HepG2 (cell line): ENCODE measurements around the gene ZNF429.

Experiments used
- EP300 ChIP-seq, 3 experiments: sonication (generic) in 1 of 3; formaldehyde crosslinking in 1 of 3; IDR thresholded peaks; 2 replicates each; pipeline versions ENCODE4 v1.5.1 to v1.6.1; 2011 to 2020; ENCODE audit warnings: low read depth in 2 of 3, low read length in 2 of 3, borderline replicate concordance in 1 of 3, improper control_type of control experiment in 1 of 3, mild to moderate bottlenecking in 1 of 3, missing genetic modification reagents in 1 of 3, moderate library complexity in 1 of 3
- MED1 ChIP-seq: sonication (generic); formaldehyde crosslinking; IDR thresholded peaks from 2 replicates; pipeline ENCODE4 v1.4.0; 2020; ENCODE audit warnings: missing genetic modification reagents
- MXD3 ChIP-seq: IDR thresholded peaks from 2 replicates; pipeline ENCODE4 v1.6.1; 2016; ENCODE audit warnings: mild to moderate bottlenecking, missing biosample characterization, missing genetic modification reagents
- TRAFD1 ChIP-seq: sonication (generic); formaldehyde crosslinking; IDR thresholded peaks from 2 replicates; pipeline ENCODE4 v1.5.1; 2020; ENCODE audit warnings: missing genetic modification reagents, mild to moderate bottlenecking, borderline replicate concordance
- ZFP36 ChIP-seq: fragments of 150-350 bp; IDR thresholded peaks from 2 replicates; pipeline ENCODE4 v1.6.1; 2018; ENCODE audit warnings: borderline replicate concordance, low read length, low read depth; ENCODE audit not compliant: partially characterized antibody
- ZFY ChIP-seq: sonication (generic); formaldehyde crosslinking; IDR thresholded peaks from 2 replicates; pipeline ENCODE4 v1.4.0; 2020; ENCODE audit warnings: missing genetic modification reagents
- ZUFSP ChIP-seq: sonication (generic); formaldehyde crosslinking; IDR thresholded peaks from 2 replicates; pipeline ENCODE4 v1.9.0; 2021; ENCODE audit warnings: missing genetic modification reagents, mild to moderate bottlenecking, borderline replicate concordance
- TF ChIP-seq, protein P1 (sequence below): sonication (generic); formaldehyde crosslinking; IDR thresholded peaks from 2 replicates; pipeline ENCODE4 v1.5.0; 2020; ENCODE audit warnings: mild to moderate bottlenecking, missing genetic modification reagents, moderate library complexity
- TF ChIP-seq, protein P2 (sequence below): sonication (generic); formaldehyde crosslinking; IDR thresholded peaks from 2 replicates; pipeline ENCODE4 v1.8.1; 2023; ENCODE audit warnings: mild to moderate bottlenecking, missing genetic modification reagents
- TF ChIP-seq, protein P3 (sequence below): sonication (generic); formaldehyde crosslinking; IDR thresholded peaks from 2 replicates; pipeline ENCODE4 v1.4.0; 2020; ENCODE audit warnings: missing genetic modification reagents, borderline replicate concordance

GRCh38 chr19:21585281-21585890 lies 80.0 kb downstream of the ZNF429 start:
- TF ChIP-seq ZUFSP, result no peak
- no peak for TF ChIP-seq MED1 (CRISPR knock-in tag)
- TF ChIP-seq, protein P1, sequence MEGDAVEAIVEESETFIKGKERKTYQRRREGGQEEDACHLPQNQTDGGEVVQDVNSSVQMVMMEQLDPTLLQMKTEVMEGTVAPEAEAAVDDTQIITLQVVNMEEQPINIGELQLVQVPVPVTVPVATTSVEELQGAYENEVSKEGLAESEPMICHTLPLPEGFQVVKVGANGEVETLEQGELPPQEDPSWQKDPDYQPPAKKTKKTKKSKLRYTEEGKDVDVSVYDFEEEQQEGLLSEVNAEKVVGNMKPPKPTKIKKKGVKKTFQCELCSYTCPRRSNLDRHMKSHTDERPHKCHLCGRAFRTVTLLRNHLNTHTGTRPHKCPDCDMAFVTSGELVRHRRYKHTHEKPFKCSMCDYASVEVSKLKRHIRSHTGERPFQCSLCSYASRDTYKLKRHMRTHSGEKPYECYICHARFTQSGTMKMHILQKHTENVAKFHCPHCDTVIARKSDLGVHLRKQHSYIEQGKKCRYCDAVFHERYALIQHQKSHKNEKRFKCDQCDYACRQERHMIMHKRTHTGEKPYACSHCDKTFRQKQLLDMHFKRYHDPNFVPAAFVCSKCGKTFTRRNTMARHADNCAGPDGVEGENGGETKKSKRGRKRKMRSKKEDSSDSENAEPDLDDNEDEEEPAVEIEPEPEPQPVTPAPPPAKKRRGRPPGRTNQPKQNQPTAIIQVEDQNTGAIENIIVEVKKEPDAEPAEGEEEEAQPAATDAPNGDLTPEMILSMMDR (CRISPR knock-in tag), result no peak
- TF ChIP-seq, protein P2, sequence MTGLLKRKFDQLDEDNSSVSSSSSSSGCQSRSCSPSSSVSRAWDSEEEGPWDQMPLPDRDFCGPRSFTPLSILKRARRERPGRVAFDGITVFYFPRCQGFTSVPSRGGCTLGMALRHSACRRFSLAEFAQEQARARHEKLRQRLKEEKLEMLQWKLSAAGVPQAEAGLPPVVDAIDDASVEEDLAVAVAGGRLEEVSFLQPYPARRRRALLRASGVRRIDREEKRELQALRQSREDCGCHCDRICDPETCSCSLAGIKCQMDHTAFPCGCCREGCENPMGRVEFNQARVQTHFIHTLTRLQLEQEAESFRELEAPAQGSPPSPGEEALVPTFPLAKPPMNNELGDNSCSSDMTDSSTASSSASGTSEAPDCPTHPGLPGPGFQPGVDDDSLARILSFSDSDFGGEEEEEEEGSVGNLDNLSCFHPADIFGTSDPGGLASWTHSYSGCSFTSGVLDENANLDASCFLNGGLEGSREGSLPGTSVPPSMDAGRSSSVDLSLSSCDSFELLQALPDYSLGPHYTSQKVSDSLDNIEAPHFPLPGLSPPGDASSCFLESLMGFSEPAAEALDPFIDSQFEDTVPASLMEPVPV, result no peak
- TF ChIP-seq EP300 (IDR thresholded peaks at IDR 0.05; ENCODE audit: low read depth in 2 of 2, low read length in 2 of 2), result no peak
- TF ChIP-seq EP300 (CRISPR knock-in tag; IDR thresholded peaks at IDR 0.05; ENCODE audit: borderline replicate concordance), result no peak
- TF ChIP-seq, protein P3, sequence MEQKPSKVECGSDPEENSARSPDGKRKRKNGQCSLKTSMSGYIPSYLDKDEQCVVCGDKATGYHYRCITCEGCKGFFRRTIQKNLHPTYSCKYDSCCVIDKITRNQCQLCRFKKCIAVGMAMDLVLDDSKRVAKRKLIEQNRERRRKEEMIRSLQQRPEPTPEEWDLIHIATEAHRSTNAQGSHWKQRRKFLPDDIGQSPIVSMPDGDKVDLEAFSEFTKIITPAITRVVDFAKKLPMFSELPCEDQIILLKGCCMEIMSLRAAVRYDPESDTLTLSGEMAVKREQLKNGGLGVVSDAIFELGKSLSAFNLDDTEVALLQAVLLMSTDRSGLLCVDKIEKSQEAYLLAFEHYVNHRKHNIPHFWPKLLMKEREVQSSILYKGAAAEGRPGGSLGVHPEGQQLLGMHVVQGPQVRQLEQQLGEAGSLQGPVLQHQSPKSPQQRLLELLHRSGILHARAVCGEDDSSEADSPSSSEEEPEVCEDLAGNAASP (CRISPR knock-in tag), result no peak
- TF ChIP-seq MXD3 (CRISPR knock-in tag), result no peak
- no peak for TF ChIP-seq ZFP36
- no peak for TF ChIP-seq ZFY (CRISPR knock-in tag)
- TF ChIP-seq TRAFD1 (CRISPR knock-in tag), result no peak
